Measurements from ENCODE around the gene TPMT. TPM values are rescaled to one million over a fixed set of nuclear protein-coding genes. Genes with fewer than 3 reads are reported as not detected.

TPMT gene
- total RNA-seq, 1 experiment from 2014 or later = 10.5 TPM

DNA sequence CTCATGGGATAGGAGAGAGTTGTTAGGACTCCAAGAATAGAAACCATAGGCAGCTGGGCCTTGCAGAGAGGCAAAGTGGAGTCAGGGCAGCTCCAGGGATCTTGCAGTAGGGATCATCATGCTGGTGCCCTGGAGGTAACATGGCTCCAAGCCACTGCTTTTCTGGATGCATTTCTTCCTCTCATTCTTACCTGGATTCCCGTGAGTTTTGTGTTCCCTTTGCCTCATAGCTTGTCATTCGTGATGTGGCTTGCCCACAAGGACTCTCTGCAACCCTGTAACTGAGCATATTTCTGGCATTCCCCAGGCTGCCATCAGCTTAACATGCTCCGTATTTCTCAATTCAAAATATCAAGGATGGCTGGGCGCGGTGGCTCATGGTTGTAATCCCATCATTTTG, 37.7 kb downstream of the TPMT start:
- CTCF ChIA-PET = interaction anchor here (0.6 kb wide), 1 partner anchor 283 kb away, joined by 3 read pairs; no protein-coding TSS in a partner anchor
- Histone ChIP-seq H3K9me3 (ENCODE audit: insufficient read depth, low read depth) (no peaks in the 10 kb centered on the region), H3F3A (ENCODE audit: insufficient read depth, low read depth) (no peaks in the 10 kb centered on the region), H4K20me1 (ENCODE audit: insufficient read depth) (no peaks in the 10 kb centered on the region), H3K79me2 (ENCODE audit: low read depth) (no peaks in the 10 kb centered on the region), H3K36me3 (ENCODE audit: low read depth) (no peaks in the 10 kb centered on the region), H3K4me2 (no peak overlapping the region), H3K4me1 (replicated peaks; ENCODE audit: insufficient read depth) (no peaks in the 10 kb centered on the region), H3K9me2 (ENCODE audit: insufficient read depth) (no peaks in the 10 kb centered on the region), H3K27me3 (ENCODE audit: insufficient read depth, low read depth) (no peaks in the 10 kb centered on the region), H2AFZ (no peak overlapping the region), H3K4me3 (no peak overlapping the region), H3K27ac (no peak overlapping the region)
- DNase-seq = no peak
- BruUV-seq (replicated peaks) = no TSS peak
- intact Hi-C loops (cut with micrococcal nuclease; ENCODE audit: unreplicated experiment) = no loop called here
- POLR2A ChIA-PET (ENCODE audit: unreplicated experiment) = interaction anchor here (0.7 kb wide), 1 partner anchor 124 kb away, joined by 3 read pairs; no protein-coding TSS in a partner anchor
- TF ChIP-seq EZH2 (IDR thresholded peaks at IDR 0.05; ENCODE audit: low read depth) (no peak), CTCF (conservative IDR thresholded peaks at IDR 0.05) (no peak)

DNA sequence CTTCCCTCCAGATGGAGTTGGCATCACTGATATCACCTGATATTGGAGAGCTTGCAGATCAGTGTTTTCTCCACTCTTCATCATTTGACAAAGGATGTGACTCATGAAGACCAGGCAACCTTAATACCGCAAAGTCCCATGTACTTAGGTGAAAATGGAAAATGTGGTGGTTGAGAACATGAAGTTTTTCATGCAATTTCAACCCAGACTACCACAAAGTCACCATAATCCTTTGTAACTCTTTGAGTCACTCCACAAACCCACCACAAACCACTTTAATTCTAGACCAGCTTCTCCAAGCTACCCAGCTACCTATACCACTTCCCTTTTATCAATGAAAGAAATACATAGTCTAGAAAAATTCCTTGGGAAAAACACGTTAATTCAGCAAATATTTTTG, 39.5 kb downstream of the TPMT start:
- Histone ChIP-seq H4K20me1 (ENCODE audit: insufficient read depth) (no peaks in the 10 kb centered on the region), H3K4me2 (no peak overlapping the region), H3K27me3 (ENCODE audit: insufficient read depth, low read depth) (no peaks in the 10 kb centered on the region), H3K79me2 (ENCODE audit: low read depth) (no peaks in the 10 kb centered on the region), H3K4me3 (no peak overlapping the region), H3K27ac (no peak overlapping the region), H3K4me1 (replicated peaks; ENCODE audit: insufficient read depth) (no peaks in the 10 kb centered on the region), H3F3A (ENCODE audit: insufficient read depth, low read depth) (no peaks in the 10 kb centered on the region), H3K36me3 (ENCODE audit: low read depth) (no peaks in the 10 kb centered on the region), H2AFZ (no peak overlapping the region), H3K9me2 (ENCODE audit: insufficient read depth) (no peaks in the 10 kb centered on the region), H3K9me3 (ENCODE audit: insufficient read depth, low read depth) (no peaks in the 10 kb centered on the region)
- intact Hi-C loops (cut with micrococcal nuclease; ENCODE audit: unreplicated experiment) = no loop called here
- TF ChIP-seq CTCF (conservative IDR thresholded peaks at IDR 0.05) (no peak), EZH2 (IDR thresholded peaks at IDR 0.05; ENCODE audit: low read depth) (no peak)
- BruUV-seq (replicated peaks) = no TSS peak
- no peak for DNase-seq
- ChIA-PET POLR2A (ENCODE audit: unreplicated experiment) (interaction anchor here (0.6 kb wide), 1 partner anchor 265 kb away, joined by 4 read pairs; no protein-coding TSS in a partner anchor), CTCF (no interaction called here)

- H3K36me3 ChIP-seq (ENCODE audit: low read depth) = no peaks in the 10 kb centered on the region
- no peaks in the 10 kb centered on the region for H3K4me1 ChIP-seq (replicated peaks; ENCODE audit: insufficient read depth)
- no peak overlapping the region for H3K27ac ChIP-seq
- H3K27me3 ChIP-seq (ENCODE audit: insufficient read depth, low read depth) = no peaks in the 10 kb centered on the region
- no TSS peak for BruUV-seq (replicated peaks)
- no peaks in the 10 kb centered on the region for H3K9me3 ChIP-seq (ENCODE audit: insufficient read depth, low read depth)
- no peaks in the 10 kb centered on the region for H3K79me2 ChIP-seq (ENCODE audit: low read depth)
- intact Hi-C loops (cut with micrococcal nuclease; ENCODE audit: unreplicated experiment) = no loop called here
- no peak for DNase-seq
- H2AFZ ChIP-seq = no peak overlapping the region
- TF ChIP-seq CTCF (conservative IDR thresholded peaks at IDR 0.05) = no peak
- TF ChIP-seq EZH2 (IDR thresholded peaks at IDR 0.05; ENCODE audit: low read depth) = no peak
- no peak overlapping the region for H3K4me2 ChIP-seq
- H3F3A ChIP-seq (ENCODE audit: insufficient read depth, low read depth) = no peaks in the 10 kb centered on the region
- ChIA-PET CTCF (no interaction called here), POLR2A (ENCODE audit: unreplicated experiment) (no interaction called here)
- H4K20me1 ChIP-seq (ENCODE audit: insufficient read depth) = no peaks in the 10 kb centered on the region
- H3K4me3 ChIP-seq = no peak overlapping the region
- no peaks in the 10 kb centered on the region for H3K9me2 ChIP-seq (ENCODE audit: insufficient read depth)
Measured at GRCh38 chr6:18110162-18110561, 44.7 kb downstream of the TPMT start.

Data from PC-9 (cell line).